Naive thymus-derived CD8-positive, alpha-beta T cell (primary cell): ENCODE data around the gene PVALEF. TPM values are rescaled to one million over a fixed set of nuclear protein-coding genes. Genes with fewer than 3 reads are reported as not detected.
"Not testable (repeated sequence)": the region's sequence is repeated elsewhere in the genome, so short reads cannot be mapped to it uniquely, and the experiment has no call there.

Experiments used
- ATAC-seq, 2 donors: fragments of 150-1000 bp; cut with Tn5 transposase in 1 of 2; sonication (Bioruptor Pico), chemical (Tn5 transposase) in 1 of 2; 1 replicate in 1 of 2; 2 replicates in 1 of 2; pipeline ENCODE4 v1.10.0; 2021; ENCODE audit warnings: mild to moderate bottlenecking in 2 of 2, moderate library complexity in 2 of 2
- POLR2A ChIA-PET: fragments of 350-600 bp; sonication (Branson Sonifier 250); formaldehyde crosslinking; loops from one replicate; lab custom pipeline; 2021; ENCODE audit warnings: antibody characterized with exemption; lab: Charles Lee
- DNase-seq, 10 donors: peaks; one replicate each; pipeline versions ENCODE4 v3.0.0 to v3.0.0-alpha.2; 2020 to 2022
- H3K27ac Mint-ChIP-seq, 10 donors: one replicate each; pipeline ENCODE4 v1.8.0; 2020 to 2022; ENCODE audit warnings: mild to moderate bottlenecking in 10 of 10, mixed read lengths in 10 of 10, moderate library complexity in 4 of 10, inconsistent platforms in 1 of 10
- H3K27me3 Mint-ChIP-seq, 5 donors: one replicate each; pipeline ENCODE4 v1.8.0; 2021 to 2022; ENCODE audit warnings: mixed read lengths in 5 of 5
- H3K36me3 Mint-ChIP-seq, 3 donors: one replicate each; pipeline ENCODE4 v1.8.0; 2020 to 2022; ENCODE audit warnings: mixed read lengths in 3 of 3, mild to moderate bottlenecking in 2 of 3, inconsistent platforms in 1 of 3
- H3K4me1 Mint-ChIP-seq, 4 donors: one replicate each; pipeline ENCODE4 v1.8.0; 2021 to 2022; ENCODE audit warnings: mixed read lengths in 4 of 4
- H3K4me3 Mint-ChIP-seq, 10 donors: one replicate each; pipeline ENCODE4 v1.8.0; 2020 to 2022; ENCODE audit warnings: mild to moderate bottlenecking in 10 of 10, mixed read lengths in 10 of 10, moderate library complexity in 6 of 10, inconsistent platforms in 1 of 10
- H3K9me3 Mint-ChIP-seq, 9 donors: one replicate each; pipeline ENCODE4 v1.8.0; 2020 to 2022; ENCODE audit warnings: mixed read lengths in 9 of 9, mild to moderate bottlenecking in 3 of 9, inconsistent platforms in 1 of 9, moderate library complexity in 1 of 9
- polyA plus RNA-seq, 3 donors: library from polyadenylated mRNA; unstranded; fragments of 300-500 nt; fragmentation: Illumina TruSeq; gene quantifications; one replicate each; pipeline ENCODE4 v1.2.3, GENCODE V29; 2021
- total RNA-seq, 8 experiments: library from RNA in 2 of 8; stranded (reverse) in 2 of 8; gene quantifications; one replicate each; pipeline ENCODE4 v1.2.3 and lab custom pipeline; 2021 to 2026

PVALEF gene
- total and polyA plus RNA-seq, 5 experiments from 2014 or later: not detected

DNA sequence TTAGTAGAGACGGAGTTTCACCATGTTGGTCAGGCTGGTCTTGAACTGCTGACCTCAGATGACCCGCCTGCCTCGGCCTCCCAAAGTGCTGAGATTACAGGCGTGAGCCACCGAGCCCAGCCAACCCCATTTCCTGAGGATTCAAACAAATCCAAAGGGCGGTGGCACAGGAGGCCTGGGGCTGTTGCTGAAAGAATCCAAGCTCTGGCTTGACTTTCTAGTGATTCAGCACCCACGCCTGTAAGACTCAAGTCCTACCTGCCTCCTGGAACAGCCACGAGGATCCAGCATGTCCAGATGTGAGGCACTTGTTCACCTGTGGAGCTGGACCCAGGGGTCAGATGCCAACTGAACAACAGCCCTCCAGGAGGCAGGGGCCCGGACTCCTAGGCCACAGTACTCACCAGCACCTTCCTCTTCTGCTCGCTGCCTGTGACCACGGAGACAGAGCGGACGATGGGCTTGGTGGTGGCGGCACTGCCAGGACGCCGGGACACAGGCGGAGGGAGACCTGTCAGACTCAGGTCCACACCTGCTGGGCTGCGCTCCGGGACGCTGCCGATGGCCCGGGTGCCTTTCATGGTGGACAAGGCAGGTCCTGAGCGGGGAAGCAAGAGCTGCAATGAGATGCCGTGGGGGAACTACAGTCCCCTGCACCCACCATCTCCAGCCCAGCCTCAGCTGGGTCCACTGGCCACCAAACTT lies 54.3 kb downstream of the PVALEF start:
- H3K27ac Mint-ChIP-seq: no peak overlapping the region
- DNase-seq: no peak
- peaks cover 8 to 17% (median 16%) of the 10 kb centered on the region in 4 donors for H3K4me1 Mint-ChIP-seq
- ATAC-seq: no peak
- no peak overlapping the region for H3K4me3 Mint-ChIP-seq
- H3K27me3 Mint-ChIP-seq: no peaks in the 10 kb centered on the region
- H3K9me3 Mint-ChIP-seq: no peaks in the 10 kb centered on the region
- POLR2A ChIA-PET: interaction anchor here (0.7 to 1.2 kb wide), 2 partner anchors 16 to 1176 kb away, joined by 3 to 5 read pairs; no protein-coding TSS in a partner anchor
- H3K36me3 Mint-ChIP-seq: peaks cover 0 to 4% (median 3%) of the 10 kb centered on the region in 3 donors

DNA sequence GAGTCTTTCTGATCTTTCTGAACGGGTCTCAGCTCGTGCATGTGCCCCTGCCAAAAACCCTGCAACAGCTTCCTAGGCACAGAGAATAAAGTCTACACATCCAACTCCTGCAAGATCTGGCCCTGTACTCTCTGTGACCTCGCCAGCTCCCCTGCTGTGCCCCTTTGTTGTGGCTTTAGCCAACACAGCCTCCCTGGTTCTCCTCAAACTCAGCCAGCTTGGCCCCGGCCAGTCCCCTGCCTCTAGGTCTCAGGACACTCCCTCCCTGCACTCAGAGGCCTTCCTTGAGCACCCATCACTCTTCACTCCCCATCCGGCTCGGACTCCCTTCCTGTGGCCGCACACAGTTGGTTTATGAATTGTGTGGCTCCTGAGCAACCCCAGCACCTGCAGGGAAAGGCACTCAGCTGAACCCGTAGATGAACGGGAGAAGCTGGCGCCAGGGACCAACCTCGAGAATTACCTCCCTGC lies 56.1 kb downstream of the PVALEF start:
- H3K27ac Mint-ChIP-seq: peak overlapping the region in 1 of 10 donors; percentile 41
- POLR2A ChIA-PET: interaction anchor here (1.0 to 2.8 kb wide), 3 partner anchors 17 to 767 kb away, joined by 3 to 43 read pairs (median 3); partner anchors contain the start of genes ACTG1, NDUFAF8 and TEPSIN
- no peaks in the 10 kb centered on the region for H3K9me3 Mint-ChIP-seq
- H3K4me3 Mint-ChIP-seq: peak overlapping the region in 9 of 10 donors; percentile 36 to 84 (median 56)
- H3K27me3 Mint-ChIP-seq: no peaks in the 10 kb centered on the region
- H3K4me1 Mint-ChIP-seq: peaks cover 8 to 17% (median 16%) of the 10 kb centered on the region in 4 donors
- DNase-seq (no peak), ATAC-seq (no peak)
- peaks cover 0 to 3% (median 2%) of the 10 kb centered on the region in 3 donors for H3K36me3 Mint-ChIP-seq

DNA sequence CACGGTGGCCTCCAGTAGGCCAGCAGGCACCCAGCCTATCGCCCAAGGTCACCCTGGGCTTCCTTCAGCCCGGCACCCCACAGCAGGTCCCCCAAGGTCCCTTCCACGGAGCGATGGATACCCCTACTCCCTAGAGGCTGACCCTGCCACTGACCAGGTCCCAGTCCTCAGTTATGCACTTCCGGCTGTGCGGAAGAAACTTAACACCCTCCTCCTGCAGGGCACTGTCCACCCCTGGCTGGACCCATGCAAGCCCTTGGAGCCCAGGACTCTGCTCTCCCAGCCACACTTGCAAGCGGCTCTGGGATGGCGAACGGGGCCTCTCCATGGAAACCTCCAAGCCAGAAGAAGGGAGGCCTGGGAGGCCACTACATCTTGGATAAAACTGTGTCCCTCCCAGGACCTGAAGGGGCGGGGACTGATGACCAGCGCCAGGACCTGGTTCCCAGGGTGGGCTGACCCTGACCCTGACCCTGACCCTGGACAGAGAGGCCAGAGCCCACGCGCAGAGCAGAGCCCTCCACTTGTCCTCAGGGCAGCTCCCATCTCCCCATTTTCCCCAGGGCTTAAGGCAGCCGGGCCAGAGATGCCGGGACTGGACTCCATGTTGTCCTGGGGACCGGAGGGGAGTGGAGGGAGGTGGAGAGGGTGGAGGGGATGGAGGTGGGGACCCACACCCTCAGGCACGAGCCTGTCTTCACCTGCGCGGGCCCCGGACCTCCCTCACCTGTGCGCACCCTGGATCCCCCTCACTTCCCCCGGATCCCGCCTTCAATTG lies 56.7 kb downstream of the PVALEF start:
- H3K9me3 Mint-ChIP-seq: no peaks in the 10 kb centered on the region
- peaks cover 0 to 2% (median 2%) of the 10 kb centered on the region in 3 donors for H3K36me3 Mint-ChIP-seq
- H3K4me1 Mint-ChIP-seq: peaks cover 8 to 17% (median 16%) of the 10 kb centered on the region in 4 donors
- no peaks in the 10 kb centered on the region for H3K27me3 Mint-ChIP-seq
- POLR2A ChIA-PET: interaction anchor here (1.0 to 2.8 kb wide), 5 partner anchors 12 to 768 kb away, joined by 3 to 43 read pairs (median 4); partner anchors contain the start of genes ACTG1, NDUFAF8 and TEPSIN
- H3K27ac Mint-ChIP-seq: peak overlapping the region in 1 of 10 donors; percentile 59
- no peak for DNase-seq
- peak overlapping the region; percentile 18 to 84 (median 70) for H3K4me3 Mint-ChIP-seq
- no peak for ATAC-seq

DNA sequence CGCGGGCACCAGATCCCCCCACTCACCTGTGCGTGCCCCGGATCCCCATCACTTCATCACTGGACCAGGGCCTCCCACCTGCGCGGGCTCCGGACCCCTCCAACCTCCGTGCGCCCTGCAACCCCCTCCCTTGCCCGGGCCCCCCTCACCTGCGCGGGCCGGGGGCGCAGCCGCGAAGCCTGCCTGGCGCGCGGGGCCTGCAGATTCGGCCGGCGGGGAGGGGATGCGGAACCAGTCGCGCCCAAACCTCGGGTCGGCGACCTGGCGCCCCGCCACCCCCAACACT lies 57.3 kb downstream of the PVALEF start:
- peak overlapping the region in 9 of 10 donors; percentile 50 to 88 (median 81) for H3K4me3 Mint-ChIP-seq
- H3K36me3 Mint-ChIP-seq: peaks cover 0 to 2% (median 0%) of the 10 kb centered on the region in 3 donors
- no peak for DNase-seq
- POLR2A ChIA-PET: interaction anchor here (1.0 to 2.8 kb wide), 5 partner anchors 11 to 768 kb away, joined by 3 to 43 read pairs (median 4); partner anchors contain the start of genes ACTG1, ARL16, HGS and NDUFAF8
- H3K27ac Mint-ChIP-seq: peak overlapping the region in 2 of 10 donors; percentile 52 to 81
- H3K27me3 Mint-ChIP-seq: no peaks in the 10 kb centered on the region
- ATAC-seq: peak in 1 of 2 donors; percentile 3
- H3K9me3 Mint-ChIP-seq: no peaks in the 10 kb centered on the region
- H3K4me1 Mint-ChIP-seq: peaks cover 9 to 18% (median 17%) of the 10 kb centered on the region in 4 donors

DNA sequence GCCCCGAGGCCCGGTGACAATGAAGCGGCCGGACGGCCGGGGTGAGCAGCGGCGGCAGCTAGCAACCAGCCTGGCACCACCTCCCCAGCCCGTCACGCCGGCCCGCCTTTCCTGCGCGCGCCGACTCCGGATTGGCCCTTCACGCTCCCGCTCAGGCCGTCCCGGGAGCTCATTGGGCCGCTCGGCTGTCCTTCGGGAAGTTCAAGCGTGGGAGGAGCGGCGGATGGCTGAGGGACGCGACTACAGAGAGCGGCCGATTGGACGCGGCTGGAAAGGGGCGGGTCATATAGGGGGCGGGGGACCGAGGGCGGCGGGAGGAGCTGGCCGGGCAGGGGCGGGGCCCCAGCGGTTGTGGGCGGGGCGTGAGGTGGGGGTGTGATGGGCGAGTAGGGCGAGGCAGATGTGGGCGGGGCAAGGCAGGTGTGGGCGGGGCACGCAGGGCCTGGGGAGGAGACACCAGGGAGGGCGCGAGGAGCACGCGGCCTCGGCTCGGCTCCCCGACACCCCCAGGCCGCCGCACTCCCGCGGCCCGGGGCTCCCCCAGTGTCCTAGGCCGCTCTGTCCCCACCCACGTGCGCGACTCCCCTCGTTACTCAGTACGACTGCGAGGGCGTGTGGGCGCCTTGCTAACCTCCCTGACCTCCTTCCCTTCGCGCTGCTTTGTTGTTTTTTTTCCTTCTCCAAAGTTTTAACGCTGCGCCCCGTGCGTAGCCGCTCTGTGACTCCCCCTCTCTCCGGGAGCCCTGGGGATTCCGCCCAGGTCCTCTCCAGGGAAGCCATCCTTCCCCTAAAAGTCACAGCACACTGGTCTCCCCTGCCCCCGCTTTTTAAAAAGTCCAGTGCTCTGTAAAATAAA lies 57.8 kb downstream of the PVALEF start, which contains the start of gene CEP131:
Gene CEP131, minus strand, starts transcription at position 60 of the 856 bp plus-strand sequence. CDS start 2,909 bp downstream, outside the sequence.
- no peaks in the 10 kb centered on the region for H3K27me3 Mint-ChIP-seq
- no peaks in the 10 kb centered on the region for H3K9me3 Mint-ChIP-seq
- POLR2A ChIA-PET: interaction anchor here (0.5 to 2.8 kb wide), 7 partner anchors 11 to 769 kb away, joined by 3 to 43 read pairs (median 4); partner anchors contain the start of genes ACTG1, ARL16, HGS and NDUFAF8
- H3K4me3 Mint-ChIP-seq: peak within 1 kb of the TSS; percentile 75 to 92 (median 83)
- H3K27ac Mint-ChIP-seq: peak within 1 kb of the TSS in 9 of 10 donors; percentile 16 to 91 (median 77)
- H3K4me1 Mint-ChIP-seq: peaks cover 11 to 24% (median 19%) of the 10 kb centered on the region in 4 donors
- ATAC-seq (peak; percentile 97 to 98), DNase-seq (peak; percentile 98 to 100 (median 98))
- peaks cover 0 to 2% (median 0%) of the 10 kb centered on the region in 3 donors for H3K36me3 Mint-ChIP-seq

DNA sequence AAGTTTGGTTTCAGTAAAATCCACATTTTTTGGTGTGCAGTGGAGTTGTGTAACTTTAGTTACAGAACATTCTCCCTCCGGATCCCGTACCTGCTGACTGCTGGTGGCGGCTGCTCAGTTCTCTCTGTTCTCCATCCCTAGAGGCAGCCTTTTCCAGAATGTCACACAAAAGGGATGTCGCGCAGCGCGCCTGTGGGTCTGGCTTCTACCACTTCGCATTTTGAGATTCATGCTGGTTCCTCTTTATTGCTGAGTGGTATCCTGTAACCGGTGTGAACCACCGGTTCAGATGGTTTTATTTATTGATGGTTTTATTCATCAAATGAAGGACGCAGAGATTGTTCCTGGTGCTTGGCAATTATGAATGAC lies 58.4 kb downstream of the PVALEF start:
- DNase-seq (peak in 1 of 10 donors; percentile 16), ATAC-seq (no peak)
- Mint-ChIP-seq H3K27me3 (no peaks in the 10 kb centered on the region), H3K4me1 (peaks cover 11 to 28% (median 19%) of the 10 kb centered on the region in 4 donors), H3K27ac (peak overlapping the region in 8 of 10 donors; percentile 10 to 91 (median 76)), H3K4me3 (peak overlapping the region; percentile 75 to 92 (median 83)), H3K36me3 (peaks cover 0 to 2% (median 0%) of the 10 kb centered on the region in 3 donors), H3K9me3 (no peaks in the 10 kb centered on the region)
- POLR2A ChIA-PET: no interaction called here

DNA sequence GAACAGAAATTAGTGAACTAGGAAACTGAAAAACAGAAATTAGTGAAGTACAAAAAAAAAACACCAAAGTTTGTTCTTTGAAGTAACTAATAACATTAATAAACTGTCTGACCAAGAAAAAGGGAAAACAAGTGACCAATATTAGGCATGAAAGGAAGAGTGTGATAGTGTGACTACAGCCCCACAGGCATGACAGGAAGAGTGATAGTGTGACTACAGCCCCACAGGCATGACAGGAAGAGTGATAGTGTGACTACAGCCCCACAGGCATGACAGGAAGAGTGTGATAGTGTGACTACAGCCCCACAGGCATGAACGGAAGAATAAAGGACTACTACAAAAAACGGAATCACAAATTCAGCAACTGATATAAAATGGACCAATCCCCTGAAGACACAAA lies 62.3 kb downstream of the PVALEF start:
- peak overlapping the region in 4 of 10 donors; percentile 6 to 46 (median 24) for H3K27ac Mint-ChIP-seq
- H3K4me3 Mint-ChIP-seq, H3K27me3 Mint-ChIP-seq, H3K9me3 Mint-ChIP-seq, DNase-seq, ATAC-seq: not testable (repeated sequence)
- POLR2A ChIA-PET: interaction anchor here (1.6 kb wide), 1 partner anchor 11 kb away, joined by 10 read pairs; the partner anchor contains the start of genes NDUFAF8 and TEPSIN
- peaks cover 9 to 23% (median 16%) of the 10 kb centered on the region in 4 donors for H3K4me1 Mint-ChIP-seq
- peaks cover 0 to 14% (median 6%) of the 10 kb centered on the region in 3 donors for H3K36me3 Mint-ChIP-seq

DNA sequence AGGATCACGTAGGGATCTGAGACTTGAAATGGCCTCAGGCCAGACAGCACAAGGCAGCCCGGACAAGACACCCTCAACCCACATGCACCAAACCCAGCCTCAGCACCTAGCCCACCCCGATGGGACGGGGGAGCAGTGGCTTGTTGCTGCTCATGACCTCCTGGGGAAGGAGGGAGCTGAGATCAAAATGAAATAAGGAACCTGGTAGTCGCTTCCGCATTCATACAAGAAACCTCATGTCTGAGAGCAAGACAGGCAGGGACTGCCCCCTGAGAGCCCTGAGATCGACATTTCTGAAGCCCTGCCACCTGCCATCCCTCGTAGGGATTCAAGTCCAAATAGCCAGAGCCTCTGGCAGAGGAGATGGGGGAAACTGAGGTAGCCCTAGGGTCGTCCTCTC lies 63.1 kb downstream of the PVALEF start:
- POLR2A ChIA-PET: no interaction called here
- peak overlapping the region in 1 of 10 donors; percentile 18 for H3K27ac Mint-ChIP-seq
- H3K36me3 Mint-ChIP-seq: peaks cover 0 to 14% (median 6%) of the 10 kb centered on the region in 3 donors
- H3K4me1 Mint-ChIP-seq: peaks cover 6 to 21% (median 14%) of the 10 kb centered on the region in 4 donors
- H3K27me3 Mint-ChIP-seq: no peaks in the 10 kb centered on the region
- ATAC-seq: no peak
- no peaks in the 10 kb centered on the region for H3K9me3 Mint-ChIP-seq
- DNase-seq: peak in 1 of 10 donors; percentile 30
- no peak overlapping the region for H3K4me3 Mint-ChIP-seq

DNA sequence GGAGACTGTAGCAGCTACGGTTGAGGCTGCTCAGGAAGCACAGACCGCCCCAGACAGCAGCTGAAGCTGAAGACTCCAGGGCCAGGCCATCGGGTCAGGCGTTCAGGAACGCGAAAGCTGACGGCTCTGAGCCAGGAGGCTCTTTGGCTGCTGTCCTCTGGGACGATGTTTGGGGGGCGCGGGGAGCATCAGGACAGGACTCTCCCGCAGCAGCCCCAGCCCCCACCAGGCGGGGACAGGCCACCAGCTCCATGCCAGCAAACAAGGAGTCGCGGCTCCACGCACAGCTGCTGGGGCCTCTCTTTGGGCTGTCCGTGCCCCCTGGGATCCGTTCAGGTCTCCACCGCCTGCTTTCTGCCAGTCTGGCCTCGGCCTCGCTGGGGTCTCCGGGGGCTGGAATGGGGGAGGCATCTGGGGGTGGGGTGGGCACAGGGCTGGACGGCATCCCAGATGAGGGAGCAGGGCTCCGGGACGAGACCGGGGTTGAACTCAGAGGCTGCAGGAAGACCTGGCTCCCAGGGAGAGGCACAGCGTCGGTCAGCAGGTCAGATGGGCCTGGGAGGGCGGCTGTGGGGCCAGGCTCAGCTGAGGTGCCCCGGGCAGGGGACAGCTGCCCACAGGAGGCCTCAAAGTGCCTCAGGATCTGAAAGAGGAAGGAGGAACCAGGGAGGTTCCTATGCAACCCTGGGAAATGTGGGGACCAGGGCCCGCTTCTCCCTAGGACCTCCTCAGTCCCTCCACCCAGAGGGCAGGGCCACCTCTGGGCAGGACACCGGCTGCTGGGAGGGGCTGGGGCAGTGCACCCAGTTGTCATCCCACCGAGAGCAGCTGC lies 63.7 kb downstream of the PVALEF start:
- DNase-seq (peak in 1 of 10 donors; percentile 59), ATAC-seq (no peak)
- Mint-ChIP-seq H3K27me3 (no peaks in the 10 kb centered on the region), H3K36me3 (peaks cover 0 to 14% (median 6%) of the 10 kb centered on the region in 3 donors), H3K4me1 (peaks cover under 1 to 14% (median 9%) of the 10 kb centered on the region in 4 donors), H3K4me3 (no peak overlapping the region), H3K27ac (no peak overlapping the region), H3K9me3 (no peaks in the 10 kb centered on the region)
- POLR2A ChIA-PET: no interaction called here

DNA sequence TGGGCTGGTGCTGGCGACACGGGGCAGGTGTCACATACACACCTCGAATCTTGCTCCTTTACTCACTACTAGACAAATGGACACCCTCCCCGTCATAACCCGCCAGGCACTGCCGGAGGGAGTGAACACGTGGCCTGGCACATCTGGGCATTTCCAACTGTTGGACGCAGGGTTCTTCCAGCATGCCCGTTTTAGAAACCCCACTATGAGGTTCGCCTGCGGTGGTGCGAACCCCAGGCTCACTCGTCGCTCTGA lies 64.3 kb downstream of the PVALEF start:
- POLR2A ChIA-PET: interaction anchor here (1.1 kb wide), 1 partner anchor 167 kb away, joined by 3 read pairs; no protein-coding TSS in a partner anchor
- Mint-ChIP-seq H3K4me3 (peak overlapping the region in 1 of 10 donors; percentile 16), H3K36me3 (peaks cover 0 to 14% (median 6%) of the 10 kb centered on the region in 3 donors), H3K4me1 (peaks cover under 1 to 14% (median 10%) of the 10 kb centered on the region in 4 donors), H3K27ac (peak overlapping the region in 2 of 10 donors; percentile 4 to 37), H3K27me3 (no peaks in the 10 kb centered on the region), H3K9me3 (no peaks in the 10 kb centered on the region)
- DNase-seq (no peak), ATAC-seq (no peak)
